Stimulated activated CD4-positive, alpha-beta T cell treated with anti-CD3 and anti-CD28 coated beads, Interleukin-4, amount 100 ng/mL, for 24 hours (primary cell): ENCODE results near the gene COA1.
A peak's percentile ranks its signal among the peaks of the same experiment; 100 is the strongest.
"Not testable (repeated sequence)": the region's sequence is repeated elsewhere in the genome, so short reads cannot be mapped to it uniquely, and the experiment has no call there.

Source experiments
- DNase-seq: peaks from one replicate; pipeline ENCODE4 v3.0.0-alpha.2; 2020

Gene COA1

GRCh38 chr7:43729214-43729923, at the start of gene COA1:
TSS of gene COA1 (minus strand) at chr7:43729523. CDS start at chr7:43648614, 80,909 bp downstream.
- peak; percentile 86 for DNase-seq

- DNase-seq, result not testable (repeated sequence)
Observed at GRCh38 chr7:43778293-43779044, 49.1 kb upstream of the COA1 start.

- not testable (repeated sequence) for DNase-seq
Observed at GRCh38 chr7:43775255-43775654, 45.9 kb upstream of the COA1 start.

- DNase-seq, result not testable (repeated sequence)
Observed at GRCh38 chr7:43773268-43773667, 43.9 kb upstream of the COA1 start.

GRCh38 chr7:43771573-43771972, 42.2 kb upstream of the COA1 start:
- DNase-seq, result no peak

GRCh38 chr7:43771128-43771527, 41.8 kb upstream of the COA1 start:
- DNase-seq, result no peak

- DNase-seq, result no peak
Observed at GRCh38 chr7:43769791-43770465, 40.6 kb upstream of the COA1 start.

GRCh38 chr7:43769281-43769680, 40.0 kb upstream of the COA1 start:
- DNase-seq, result no peak

- no peak for DNase-seq
Observed at GRCh38 chr7:43768887-43769272, 39.6 kb upstream of the COA1 start.

- no peak for DNase-seq
Observed at GRCh38 chr7:43768201-43768886, 39.0 kb upstream of the COA1 start.

GRCh38 chr7:43767311-43767710, 38.0 kb upstream of the COA1 start:
- no peak for DNase-seq

- DNase-seq, result no peak
Observed at GRCh38 chr7:43766564-43766963, 37.2 kb upstream of the COA1 start.

GRCh38 chr7:43764807-43765491, 35.6 kb upstream of the COA1 start:
- no peak for DNase-seq

- DNase-seq, result peak; percentile 43
Observed at GRCh38 chr7:43764039-43764761, 34.9 kb upstream of the COA1 start.

GRCh38 chr7:43763183-43763582, 33.9 kb upstream of the COA1 start:
- no peak for DNase-seq

GRCh38 chr7:43761938-43762692, 32.8 kb upstream of the COA1 start:
- no peak for DNase-seq

- no peak for DNase-seq
Observed at GRCh38 chr7:43761382-43761781, 32.1 kb upstream of the COA1 start.

- DNase-seq, result no peak
Observed at GRCh38 chr7:43760861-43761260, 31.5 kb upstream of the COA1 start.

GRCh38 chr7:43758822-43759683, 29.7 kb upstream of the COA1 start:
- peak; percentile 49 for DNase-seq
